ENCODE results near the gene AHNAK. TPM values are rescaled to one million over a fixed set of nuclear protein-coding genes. Genes with fewer than 3 reads are reported as not detected.

Gene AHNAK
- total RNA-seq, 1 donor from 2014 or later = 226 TPM

DNA sequence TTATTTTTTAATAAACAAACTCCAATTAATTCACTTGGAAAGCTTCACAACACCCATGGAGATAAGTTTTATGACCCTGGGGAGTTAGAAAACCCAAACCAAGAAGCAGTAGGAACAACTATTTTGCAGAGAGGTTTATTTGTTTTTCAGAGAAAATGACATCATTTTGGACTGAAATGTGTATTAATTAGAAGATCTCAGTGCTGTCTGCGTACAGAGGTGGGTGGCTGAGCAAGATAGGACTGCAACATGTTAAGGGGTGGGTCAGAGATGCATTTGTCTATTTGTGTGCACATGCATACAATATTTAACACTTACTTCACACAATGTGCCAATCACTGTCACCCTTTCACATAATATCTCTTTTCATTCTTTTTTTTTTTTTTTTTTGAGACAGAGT is 126.7 kb downstream of the AHNAK start:
- no peak for DNase-seq (ENCODE audit: low read depth)
- H3K27me3 ChIP-seq (ENCODE audit: control insufficient read depth, insufficient read depth, low read length) = no peaks in the 10 kb centered on the region
- TF ChIP-seq, protein P1, sequence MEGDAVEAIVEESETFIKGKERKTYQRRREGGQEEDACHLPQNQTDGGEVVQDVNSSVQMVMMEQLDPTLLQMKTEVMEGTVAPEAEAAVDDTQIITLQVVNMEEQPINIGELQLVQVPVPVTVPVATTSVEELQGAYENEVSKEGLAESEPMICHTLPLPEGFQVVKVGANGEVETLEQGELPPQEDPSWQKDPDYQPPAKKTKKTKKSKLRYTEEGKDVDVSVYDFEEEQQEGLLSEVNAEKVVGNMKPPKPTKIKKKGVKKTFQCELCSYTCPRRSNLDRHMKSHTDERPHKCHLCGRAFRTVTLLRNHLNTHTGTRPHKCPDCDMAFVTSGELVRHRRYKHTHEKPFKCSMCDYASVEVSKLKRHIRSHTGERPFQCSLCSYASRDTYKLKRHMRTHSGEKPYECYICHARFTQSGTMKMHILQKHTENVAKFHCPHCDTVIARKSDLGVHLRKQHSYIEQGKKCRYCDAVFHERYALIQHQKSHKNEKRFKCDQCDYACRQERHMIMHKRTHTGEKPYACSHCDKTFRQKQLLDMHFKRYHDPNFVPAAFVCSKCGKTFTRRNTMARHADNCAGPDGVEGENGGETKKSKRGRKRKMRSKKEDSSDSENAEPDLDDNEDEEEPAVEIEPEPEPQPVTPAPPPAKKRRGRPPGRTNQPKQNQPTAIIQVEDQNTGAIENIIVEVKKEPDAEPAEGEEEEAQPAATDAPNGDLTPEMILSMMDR (IDR thresholded peaks at IDR 0.05; ENCODE audit: insufficient read depth, low read length, poor library complexity, severe bottlenecking) = no peak
- H3K4me3 ChIP-seq (ENCODE audit: low read depth, low read length) = no peak overlapping the region
- H3K36me3 ChIP-seq (ENCODE audit: control insufficient read depth, insufficient read depth, low read length) = no peaks in the 10 kb centered on the region

DNA sequence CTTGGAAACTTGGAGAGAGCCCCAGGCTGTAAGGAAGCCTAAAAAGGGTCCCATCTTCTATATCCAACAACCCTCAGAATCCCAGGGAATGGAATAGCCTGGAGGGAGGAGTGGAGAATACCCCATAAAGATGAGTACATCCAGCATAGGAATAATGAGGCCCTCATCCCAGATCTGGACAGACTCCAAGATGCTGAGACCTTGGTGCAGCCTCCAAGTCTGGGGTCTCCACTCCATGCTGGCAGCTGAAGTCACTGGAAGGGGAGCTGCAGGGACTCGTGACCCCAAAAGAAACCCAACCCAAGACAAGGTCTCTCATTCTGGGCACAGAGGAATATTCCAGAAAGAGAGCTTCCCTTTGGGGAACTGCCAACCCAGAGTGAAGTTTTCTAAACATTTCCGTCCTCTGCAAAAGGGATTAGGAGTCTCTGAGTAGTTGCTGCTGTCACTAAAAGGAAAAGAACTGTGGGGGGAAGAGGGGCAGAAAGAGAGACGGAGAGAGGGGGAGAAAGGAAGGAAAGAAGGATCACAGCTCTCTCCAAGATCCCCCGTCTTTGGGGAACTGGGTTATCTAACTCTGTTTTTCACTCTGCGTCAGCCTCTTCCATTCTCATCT is 127.2 kb downstream of the AHNAK start:
- no peaks in the 10 kb centered on the region for H3K27me3 ChIP-seq (ENCODE audit: control insufficient read depth, insufficient read depth, low read length)
- DNase-seq (ENCODE audit: low read depth) = no peak
- H3K36me3 ChIP-seq (ENCODE audit: control insufficient read depth, insufficient read depth, low read length) = no peaks in the 10 kb centered on the region
- TF ChIP-seq, protein P1 (IDR thresholded peaks at IDR 0.05; ENCODE audit: insufficient read depth, low read length, poor library complexity, severe bottlenecking) = no peak
- H3K4me3 ChIP-seq (ENCODE audit: low read depth, low read length) = no peak overlapping the region

DNA sequence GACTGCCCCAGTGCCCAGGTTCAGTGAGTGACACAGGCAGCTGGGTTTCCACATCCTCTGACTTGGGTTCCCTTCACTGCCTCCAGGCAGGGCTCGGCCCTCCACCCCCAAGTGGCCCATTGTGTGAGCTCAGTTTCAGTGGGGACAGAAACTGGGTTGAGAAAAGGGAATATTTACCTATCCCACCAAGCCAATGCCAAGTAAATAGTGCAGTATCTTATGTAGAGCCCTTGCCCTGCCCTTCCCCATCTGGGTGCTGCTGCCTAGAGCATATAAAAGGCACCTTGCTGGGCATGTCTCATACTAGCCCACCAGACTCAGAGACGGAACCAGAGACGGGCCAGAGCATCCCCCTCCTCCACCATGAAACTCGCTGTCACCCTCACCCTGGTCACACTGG is 127.9 kb downstream of the AHNAK start, which contains the start of gene SCGB1A1:
Gene SCGB1A1 (plus strand): TSS at position 301 of the 400 bp plus-strand sequence. CDS start 63 bp downstream, at position 364.
- DNase-seq (ENCODE audit: low read depth) = no peak
- Histone ChIP-seq H3K27me3 (ENCODE audit: control insufficient read depth, insufficient read depth, low read length) (no peaks in the 10 kb centered on the region), H3K4me3 (ENCODE audit: low read depth, low read length) (no peak within 1 kb of the TSS), H3K36me3 (ENCODE audit: control insufficient read depth, insufficient read depth, low read length) (no peaks in the 10 kb centered on the region)
- TF ChIP-seq, protein P1 (IDR thresholded peaks at IDR 0.05; ENCODE audit: insufficient read depth, low read length, poor library complexity, severe bottlenecking) = no peak

- TF ChIP-seq, protein P1 (IDR thresholded peaks at IDR 0.05; ENCODE audit: insufficient read depth, low read length, poor library complexity, severe bottlenecking) = no peak
- Histone ChIP-seq H3K27me3 (ENCODE audit: control insufficient read depth, insufficient read depth, low read length) (peaks cover 2% of the 10 kb centered on the region), H3K4me3 (ENCODE audit: low read depth, low read length) (no peak overlapping the region), H3K36me3 (ENCODE audit: control insufficient read depth, insufficient read depth, low read length) (no peaks in the 10 kb centered on the region)
- DNase-seq (ENCODE audit: low read depth) = no peak
These were observed 128.5 kb downstream of the AHNAK start for GRCh38 chr11:62418136-62418535.

- TF ChIP-seq, protein P1 (IDR thresholded peaks at IDR 0.05; ENCODE audit: insufficient read depth, low read length, poor library complexity, severe bottlenecking) = no peak
- Histone ChIP-seq H3K27me3 (ENCODE audit: control insufficient read depth, insufficient read depth, low read length) (peaks cover 2% of the 10 kb centered on the region), H3K36me3 (ENCODE audit: control insufficient read depth, insufficient read depth, low read length) (no peaks in the 10 kb centered on the region), H3K4me3 (ENCODE audit: low read depth, low read length) (no peak overlapping the region)
- no peak for DNase-seq (ENCODE audit: low read depth)
These were observed 130.0 kb downstream of the AHNAK start for GRCh38 chr11:62416596-62416995.

Data from kidney epithelial cell (primary cell).